HEK293 (cell line): ENCODE measurements around the gene STEAP4.

Experiments used
- RBAK ChIP-seq: fragments of 450-650 bp; formaldehyde crosslinking; IDR thresholded peaks from 2 replicates; pipeline ENCODE4 v1.5.1; 2016; ENCODE audit warnings: missing biosample characterization, missing genetic modification characterization
- ZNF175 ChIP-seq: fragments of 450-650 bp; formaldehyde crosslinking; IDR thresholded peaks from 2 replicates; pipeline ENCODE4 v1.5.1; 2016; ENCODE audit warnings: missing biosample characterization, missing genetic modification characterization
- ZNF274 ChIP-seq, 2 experiments: fragments of 200-500 bp in 1 of 2; fragments of 450-650 bp in 1 of 2; sonication (Bioruptor generic) in 1 of 2; formaldehyde crosslinking in 1 of 2; IDR thresholded peaks; 2 replicates each; pipeline versions ENCODE4 v1.5.1 to v1.6.1; 2014 to 2016; ENCODE audit warnings: borderline replicate concordance in 1 of 2, inconsistent platforms in 1 of 2, low read length in 1 of 2, missing biosample characterization in 1 of 2, missing genetic modification characterization in 1 of 2
- ZNF501 ChIP-seq: fragments of 450-650 bp; formaldehyde crosslinking; IDR thresholded peaks from 2 replicates; pipeline ENCODE4 v1.5.1; 2016; ENCODE audit warnings: missing biosample characterization, missing genetic modification characterization
- ZNF549 ChIP-seq: fragments of 450-650 bp; IDR thresholded peaks from 2 replicates; pipeline ENCODE4 v1.5.1; 2018; ENCODE audit warnings: missing biosample characterization, missing genetic modification characterization, mild to moderate bottlenecking, inconsistent platforms, moderate library complexity
- TF ChIP-seq, protein P1 (sequence below): fragments of 450-650 bp; formaldehyde crosslinking; IDR thresholded peaks from 2 replicates; pipeline ENCODE4 v1.5.1; 2016; ENCODE audit warnings: missing biosample characterization, missing genetic modification characterization
- TF ChIP-seq, protein P2 (sequence below): fragments of 450-650 bp; formaldehyde crosslinking; IDR thresholded peaks from 2 replicates; pipeline ENCODE4 v1.5.1; 2016; ENCODE audit warnings: missing biosample characterization, missing genetic modification characterization
- TF ChIP-seq, protein P3 (sequence below): fragments of 450-650 bp; formaldehyde crosslinking; IDR thresholded peaks from 2 replicates; pipeline ENCODE4 v1.5.1; 2016; ENCODE audit warnings: missing biosample characterization, missing genetic modification characterization, low read depth
- TF ChIP-seq, protein P4 (sequence below): fragments of 450-650 bp; formaldehyde crosslinking; IDR thresholded peaks from 2 replicates; pipeline ENCODE4 v1.5.1; 2016; ENCODE audit warnings: missing biosample characterization, missing genetic modification characterization
- TF ChIP-seq, protein P5 (sequence below): fragments of 450-650 bp; formaldehyde crosslinking; IDR thresholded peaks from 2 replicates; pipeline ENCODE4 v1.5.1; 2016; ENCODE audit warnings: missing biosample characterization, missing genetic modification characterization

DNA sequence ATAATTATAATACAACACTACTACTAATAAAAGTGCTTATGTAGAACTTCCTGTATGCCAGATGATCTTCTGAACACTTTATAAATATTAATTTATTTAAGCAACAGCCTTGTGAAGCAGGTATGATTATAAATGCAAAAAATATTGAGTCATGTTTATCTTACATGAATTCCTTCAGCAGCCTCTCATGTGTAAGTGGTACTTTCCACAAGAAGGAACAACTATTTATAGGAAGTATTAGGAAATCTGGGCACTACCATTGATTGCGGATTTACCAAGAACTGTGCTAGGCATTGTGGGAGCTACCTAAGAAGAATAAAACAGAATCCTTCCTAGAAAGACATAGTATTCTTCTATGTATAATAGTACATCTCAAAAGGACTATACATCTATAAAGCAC is 10.7 kb upstream of the STEAP4 start:
- TF ChIP-seq ZNF274 (IDR thresholded peaks at IDR 0.05; ENCODE audit: low read length) (no peak), ZNF274 (tag by site-specific recombination; IDR thresholded peaks at IDR 0.05; ENCODE audit: borderline replicate concordance) (no peak), ZNF549 (tag by site-specific recombination) (no peak), ZNF501 (tag by site-specific recombination) (no peak), RBAK (tag by site-specific recombination) (no peak), ZNF175 (tag by site-specific recombination) (no peak)
- TF ChIP-seq, protein P1, sequence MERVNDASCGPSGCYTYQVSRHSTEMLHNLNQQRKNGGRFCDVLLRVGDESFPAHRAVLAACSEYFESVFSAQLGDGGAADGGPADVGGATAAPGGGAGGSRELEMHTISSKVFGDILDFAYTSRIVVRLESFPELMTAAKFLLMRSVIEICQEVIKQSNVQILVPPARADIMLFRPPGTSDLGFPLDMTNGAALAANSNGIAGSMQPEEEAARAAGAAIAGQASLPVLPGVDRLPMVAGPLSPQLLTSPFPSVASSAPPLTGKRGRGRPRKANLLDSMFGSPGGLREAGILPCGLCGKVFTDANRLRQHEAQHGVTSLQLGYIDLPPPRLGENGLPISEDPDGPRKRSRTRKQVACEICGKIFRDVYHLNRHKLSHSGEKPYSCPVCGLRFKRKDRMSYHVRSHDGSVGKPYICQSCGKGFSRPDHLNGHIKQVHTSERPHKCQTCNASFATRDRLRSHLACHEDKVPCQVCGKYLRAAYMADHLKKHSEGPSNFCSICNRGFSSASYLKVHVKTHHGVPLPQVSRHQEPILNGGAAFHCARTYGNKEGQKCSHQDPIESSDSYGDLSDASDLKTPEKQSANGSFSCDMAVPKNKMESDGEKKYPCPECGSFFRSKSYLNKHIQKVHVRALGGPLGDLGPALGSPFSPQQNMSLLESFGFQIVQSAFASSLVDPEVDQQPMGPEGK = no peak
- TF ChIP-seq, protein P2, sequence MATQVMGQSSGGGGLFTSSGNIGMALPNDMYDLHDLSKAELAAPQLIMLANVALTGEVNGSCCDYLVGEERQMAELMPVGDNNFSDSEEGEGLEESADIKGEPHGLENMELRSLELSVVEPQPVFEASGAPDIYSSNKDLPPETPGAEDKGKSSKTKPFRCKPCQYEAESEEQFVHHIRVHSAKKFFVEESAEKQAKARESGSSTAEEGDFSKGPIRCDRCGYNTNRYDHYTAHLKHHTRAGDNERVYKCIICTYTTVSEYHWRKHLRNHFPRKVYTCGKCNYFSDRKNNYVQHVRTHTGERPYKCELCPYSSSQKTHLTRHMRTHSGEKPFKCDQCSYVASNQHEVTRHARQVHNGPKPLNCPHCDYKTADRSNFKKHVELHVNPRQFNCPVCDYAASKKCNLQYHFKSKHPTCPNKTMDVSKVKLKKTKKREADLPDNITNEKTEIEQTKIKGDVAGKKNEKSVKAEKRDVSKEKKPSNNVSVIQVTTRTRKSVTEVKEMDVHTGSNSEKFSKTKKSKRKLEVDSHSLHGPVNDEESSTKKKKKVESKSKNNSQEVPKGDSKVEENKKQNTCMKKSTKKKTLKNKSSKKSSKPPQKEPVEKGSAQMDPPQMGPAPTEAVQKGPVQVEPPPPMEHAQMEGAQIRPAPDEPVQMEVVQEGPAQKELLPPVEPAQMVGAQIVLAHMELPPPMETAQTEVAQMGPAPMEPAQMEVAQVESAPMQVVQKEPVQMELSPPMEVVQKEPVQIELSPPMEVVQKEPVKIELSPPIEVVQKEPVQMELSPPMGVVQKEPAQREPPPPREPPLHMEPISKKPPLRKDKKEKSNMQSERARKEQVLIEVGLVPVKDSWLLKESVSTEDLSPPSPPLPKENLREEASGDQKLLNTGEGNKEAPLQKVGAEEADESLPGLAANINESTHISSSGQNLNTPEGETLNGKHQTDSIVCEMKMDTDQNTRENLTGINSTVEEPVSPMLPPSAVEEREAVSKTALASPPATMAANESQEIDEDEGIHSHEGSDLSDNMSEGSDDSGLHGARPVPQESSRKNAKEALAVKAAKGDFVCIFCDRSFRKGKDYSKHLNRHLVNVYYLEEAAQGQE = no peak
- TF ChIP-seq, protein P3, sequence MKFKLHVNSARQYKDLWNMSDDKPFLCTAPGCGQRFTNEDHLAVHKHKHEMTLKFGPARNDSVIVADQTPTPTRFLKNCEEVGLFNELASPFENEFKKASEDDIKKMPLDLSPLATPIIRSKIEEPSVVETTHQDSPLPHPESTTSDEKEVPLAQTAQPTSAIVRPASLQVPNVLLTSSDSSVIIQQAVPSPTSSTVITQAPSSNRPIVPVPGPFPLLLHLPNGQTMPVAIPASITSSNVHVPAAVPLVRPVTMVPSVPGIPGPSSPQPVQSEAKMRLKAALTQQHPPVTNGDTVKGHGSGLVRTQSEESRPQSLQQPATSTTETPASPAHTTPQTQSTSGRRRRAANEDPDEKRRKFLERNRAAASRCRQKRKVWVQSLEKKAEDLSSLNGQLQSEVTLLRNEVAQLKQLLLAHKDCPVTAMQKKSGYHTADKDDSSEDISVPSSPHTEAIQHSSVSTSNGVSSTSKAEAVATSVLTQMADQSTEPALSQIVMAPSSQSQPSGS (tag by site-specific recombination) = no peak
- TF ChIP-seq, protein P4, sequence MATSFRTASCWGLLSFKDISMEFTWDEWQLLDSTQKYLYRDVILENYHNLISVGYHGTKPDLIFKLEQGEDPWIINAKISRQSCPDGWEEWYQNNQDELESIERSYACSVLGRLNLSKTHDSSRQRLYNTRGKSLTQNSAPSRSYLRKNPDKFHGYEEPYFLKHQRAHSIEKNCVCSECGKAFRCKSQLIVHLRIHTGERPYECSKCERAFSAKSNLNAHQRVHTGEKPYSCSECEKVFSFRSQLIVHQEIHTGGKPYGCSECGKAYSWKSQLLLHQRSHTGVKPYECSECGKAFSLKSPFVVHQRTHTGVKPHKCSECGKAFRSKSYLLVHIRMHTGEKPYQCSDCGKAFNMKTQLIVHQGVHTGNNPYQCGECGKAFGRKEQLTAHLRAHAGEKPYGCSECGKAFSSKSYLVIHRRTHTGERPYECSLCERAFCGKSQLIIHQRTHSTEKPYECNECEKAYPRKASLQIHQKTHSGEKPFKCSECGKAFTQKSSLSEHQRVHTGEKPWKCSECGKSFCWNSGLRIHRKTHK (tag by site-specific recombination) = no peak
- TF ChIP-seq, protein P5, sequence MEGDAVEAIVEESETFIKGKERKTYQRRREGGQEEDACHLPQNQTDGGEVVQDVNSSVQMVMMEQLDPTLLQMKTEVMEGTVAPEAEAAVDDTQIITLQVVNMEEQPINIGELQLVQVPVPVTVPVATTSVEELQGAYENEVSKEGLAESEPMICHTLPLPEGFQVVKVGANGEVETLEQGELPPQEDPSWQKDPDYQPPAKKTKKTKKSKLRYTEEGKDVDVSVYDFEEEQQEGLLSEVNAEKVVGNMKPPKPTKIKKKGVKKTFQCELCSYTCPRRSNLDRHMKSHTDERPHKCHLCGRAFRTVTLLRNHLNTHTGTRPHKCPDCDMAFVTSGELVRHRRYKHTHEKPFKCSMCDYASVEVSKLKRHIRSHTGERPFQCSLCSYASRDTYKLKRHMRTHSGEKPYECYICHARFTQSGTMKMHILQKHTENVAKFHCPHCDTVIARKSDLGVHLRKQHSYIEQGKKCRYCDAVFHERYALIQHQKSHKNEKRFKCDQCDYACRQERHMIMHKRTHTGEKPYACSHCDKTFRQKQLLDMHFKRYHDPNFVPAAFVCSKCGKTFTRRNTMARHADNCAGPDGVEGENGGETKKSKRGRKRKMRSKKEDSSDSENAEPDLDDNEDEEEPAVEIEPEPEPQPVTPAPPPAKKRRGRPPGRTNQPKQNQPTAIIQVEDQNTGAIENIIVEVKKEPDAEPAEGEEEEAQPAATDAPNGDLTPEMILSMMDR (tag by site-specific recombination) = no peak
